H1 (cell line): ENCODE measurements around the gene RFLNA. TPM values are rescaled to one million over a fixed set of nuclear protein-coding genes. Genes with fewer than 3 reads are reported as not detected.

Experiments
- CTCF ChIA-PET: fragments of 300-600 bp; sonication (Branson Sonifier 250); formaldehyde crosslinking; loops from one replicate; lab custom pipeline; 2021; ENCODE audit not compliant: partially characterized antibody; lab: Charles Lee
- POLR2A ChIA-PET: fragments of 300-600 bp; sonication (Branson Sonifier 250); formaldehyde crosslinking; loops from one replicate; lab custom pipeline; 2021; ENCODE audit warnings: inconsistent platforms; ENCODE audit not compliant: partially characterized antibody; lab: Charles Lee
- DNase-seq, 2 experiments: peaks; one replicate each; pipeline versions ENCODE4 v3.0.0 to v3.0.0-alpha.2; 2010 to 2022; ENCODE audit warnings: low spot score in 2 of 2, low read depth in 1 of 2, mixed read lengths in 1 of 2
- FAIRE-seq: peaks from 2 replicates; lab custom pipeline; 2011; peaks lifted over from hg19 to GRCh38; lab: Jason Lieb, UNC
- H2AFZ ChIP-seq: 2 replicates; pipeline ENCODE4 v1.8.1; 2012; ENCODE audit warnings: low read length, inconsistent platforms
- H2AK5ac ChIP-seq: 2 replicates; pipeline ENCODE4 v1.6.1; 2013; ENCODE audit warnings: low read depth, low read length
- H2BK120ac ChIP-seq: replicated peaks from 2 replicates; pipeline ENCODE3; 2013; ENCODE audit warnings: low read depth, low read length, inconsistent platforms
- H2BK12ac ChIP-seq: 2 replicates; pipeline ENCODE4 v1.6.1; 2013; ENCODE audit warnings: low read depth, low read length
- H2BK15ac ChIP-seq: 2 replicates; pipeline ENCODE4 v1.6.1; 2013; ENCODE audit warnings: low read length
- H2BK20ac ChIP-seq: 2 replicates; pipeline ENCODE4 v1.6.1; 2013; ENCODE audit warnings: low read length
- H2BK5ac ChIP-seq: 2 replicates; pipeline ENCODE4 v1.6.1; 2013; ENCODE audit warnings: low read depth, low read length
- H3K14ac ChIP-seq: 2 replicates; pipeline ENCODE4 v1.6.1; 2013; ENCODE audit warnings: inconsistent platforms; ENCODE audit not compliant: insufficient read length
- H3K18ac ChIP-seq: 2 replicates; pipeline ENCODE4 v1.6.1; 2013; ENCODE audit warnings: low read length; ENCODE audit errors: extremely low read depth
- H3K23ac ChIP-seq: 2 replicates; pipeline ENCODE4 v1.6.1; 2013; ENCODE audit warnings: inconsistent platforms; ENCODE audit not compliant: insufficient read length
- H3K23me2 ChIP-seq: 2 replicates; pipeline ENCODE4 v1.6.1; 2013; ENCODE audit warnings: low read depth, low read length
- H3K27ac ChIP-seq: 2 replicates; pipeline ENCODE4 v1.6.1; 2011; ENCODE audit warnings: low read depth, low read length, inconsistent platforms
- H3K27me3 ChIP-seq, 4 experiments: replicated peaks in 1 of 4; 1 replicate in 1 of 4; 2 replicates in 3 of 4; pipeline versions ENCODE4 v1.6.1 to v1.8.1; 2011 to 2013; ENCODE audit warnings: low read length in 3 of 4, mild to moderate bottlenecking in 3 of 4, inconsistent platforms in 2 of 4, mixed read lengths in 2 of 4, moderate library complexity in 1 of 4; ENCODE audit not compliant: control insufficient read depth in 3 of 4, insufficient read depth in 3 of 4; ENCODE audit errors: extremely low read depth in 1 of 4
- H3K36me3 ChIP-seq, 4 experiments: 2 replicates each; pipeline versions ENCODE4 v1.6.1 to v1.8.1; 2011 to 2013; ENCODE audit warnings: mild to moderate bottlenecking in 4 of 4, low read length in 3 of 4, moderate library complexity in 2 of 4, control low read depth in 1 of 4, inconsistent platforms in 1 of 4; ENCODE audit not compliant: insufficient read depth in 4 of 4, control insufficient read depth in 2 of 4
- H3K4ac ChIP-seq: replicated peaks from 2 replicates; pipeline ENCODE3; 2013; ENCODE audit warnings: low read length, low read depth, mixed read lengths, inconsistent platforms; ENCODE audit not compliant: insufficient read length
- H3K4me1 ChIP-seq, 4 experiments: replicated peaks in 1 of 4; 1 replicate in 1 of 4; 2 replicates in 3 of 4; pipeline versions ENCODE4 v1.6.1 to v1.8.1; 2011 to 2013; ENCODE audit warnings: low read length in 3 of 4, inconsistent platforms in 2 of 4, mixed read lengths in 1 of 4; ENCODE audit not compliant: insufficient read depth in 4 of 4, control insufficient read depth in 3 of 4
- H3K4me2 ChIP-seq, 2 experiments: 2 replicates each; pipeline versions ENCODE4 v1.6.1 to v1.8.1; 2011 to 2013; ENCODE audit warnings: low read depth in 2 of 2, low read length in 2 of 2, control low read depth in 1 of 2, inconsistent platforms in 1 of 2, mild to moderate bottlenecking in 1 of 2; ENCODE audit not compliant: insufficient read depth in 1 of 2
- H3K4me3 ChIP-seq, 4 experiments: fragments of 200-600, 300-600 bp in 1 of 4; sonication (generic), shearing (Covaris generic), sonication (Bioruptor Twin) in 1 of 4; 2 replicates each; pipeline versions ENCODE4 v1.5.1 to v1.8.1; 2011 to 2016; ENCODE audit warnings: low read length in 4 of 4, low read depth in 3 of 4, control low read depth in 2 of 4, inconsistent platforms in 2 of 4, mild to moderate bottlenecking in 2 of 4, mixed read lengths in 1 of 4, moderate library complexity in 1 of 4; ENCODE audit not compliant: insufficient read depth in 2 of 4; ENCODE audit errors: extremely low read depth in 1 of 4
- H3K56ac ChIP-seq: replicated peaks from 2 replicates; pipeline ENCODE3; 2013; ENCODE audit warnings: low read depth, mild to moderate bottlenecking, mixed read lengths, low read length, inconsistent platforms; ENCODE audit not compliant: insufficient read length
- H3K79me1 ChIP-seq: 2 replicates; pipeline ENCODE4 v1.6.1; 2013; ENCODE audit warnings: low read depth, low read length, control low read depth
- H3K79me2 ChIP-seq, 2 experiments: 2 replicates each; pipeline versions ENCODE4 v1.6.1 to v1.8.1; 2012 to 2013; ENCODE audit warnings: low read length in 2 of 2, mild to moderate bottlenecking in 2 of 2, inconsistent platforms in 1 of 2; ENCODE audit not compliant: insufficient read depth in 2 of 2, control insufficient read depth in 1 of 2
- H3K9ac ChIP-seq, 4 experiments: replicated peaks in 1 of 4; 1 replicate in 1 of 4; 2 replicates in 3 of 4; pipeline versions ENCODE4 v1.6.1 to v1.8.1; 2011 to 2013; ENCODE audit warnings: low read depth in 3 of 4, low read length in 3 of 4, control low read depth in 2 of 4, mild to moderate bottlenecking in 2 of 4, moderate library complexity in 2 of 4, inconsistent platforms in 1 of 4; ENCODE audit errors: extremely low read depth in 1 of 4
- H3K9me3 ChIP-seq, 2 experiments: 2 replicates each; pipeline versions ENCODE4 v1.6.1 to v1.8.1; 2012 to 2013; ENCODE audit warnings: mild to moderate bottlenecking in 2 of 2, moderate library complexity in 2 of 2, control low read depth in 1 of 2, inconsistent platforms in 1 of 2, low read depth in 1 of 2, low read length in 1 of 2, mixed read lengths in 1 of 2; ENCODE audit not compliant: insufficient read depth in 2 of 2
- H4K20me1 ChIP-seq, 2 experiments: replicated peaks in 1 of 2; 2 replicates each; pipeline versions ENCODE3 to v1.8.1; 2011 to 2013; ENCODE audit warnings: inconsistent platforms in 2 of 2, low read length in 2 of 2, mild to moderate bottlenecking in 1 of 2; ENCODE audit not compliant: insufficient read depth in 2 of 2, control insufficient read depth in 1 of 2
- H4K5ac ChIP-seq: 2 replicates; pipeline ENCODE4 v1.6.1; 2013; ENCODE audit warnings: low read length, low read depth, mixed read lengths, inconsistent platforms; ENCODE audit not compliant: insufficient read length
- H4K8ac ChIP-seq: 2 replicates; pipeline ENCODE4 v1.8.0; 2013; ENCODE audit warnings: mild to moderate bottlenecking, moderate library complexity, low read length, inconsistent platforms; ENCODE audit not compliant: insufficient read depth; ENCODE audit errors: extremely low read depth
- H4K91ac ChIP-seq: replicated peaks from 2 replicates; pipeline ENCODE3; 2013; ENCODE audit warnings: low read length, mixed read lengths, inconsistent platforms; ENCODE audit not compliant: insufficient read length
- ASH2L ChIP-seq: fragments of 200-600, 300-600 bp; sonication (generic); IDR thresholded peaks from one replicate; pipeline ENCODE4 v1.7.1; 2017; ENCODE audit warnings: low read length
- ATF3 ChIP-seq: IDR thresholded peaks from 2 replicates; pipeline ENCODE4 v1.6.1; 2011; ENCODE audit warnings: low read depth, mild to moderate bottlenecking, low read length; ENCODE audit not compliant: insufficient read depth
- CHD1 ChIP-seq: IDR thresholded peaks from 2 replicates; pipeline ENCODE4 v1.6.1; 2012; ENCODE audit warnings: low read depth, low read length, improper control_type of control experiment
- CTBP2 ChIP-seq: IDR thresholded peaks from 2 replicates; pipeline ENCODE4 v1.7.0; 2011; ENCODE audit warnings: borderline replicate concordance, mild to moderate bottlenecking, moderate library complexity, mixed read lengths, low read length; ENCODE audit not compliant: insufficient read depth, insufficient read length
- EGR1 ChIP-seq: IDR thresholded peaks from 2 replicates; pipeline ENCODE4 v1.6.1; 2011; ENCODE audit warnings: low read depth, low read length, borderline replicate concordance
- GABPA ChIP-seq: IDR thresholded peaks from 2 replicates; pipeline ENCODE4 v1.6.1; 2011; ENCODE audit warnings: mild to moderate bottlenecking, low read length, moderate library complexity, borderline replicate concordance; ENCODE audit not compliant: insufficient read depth
- GTF2F1 ChIP-seq: IDR thresholded peaks from 2 replicates; pipeline ENCODE4 v1.6.1; 2012; ENCODE audit warnings: low read depth, low read length, improper control_type of control experiment, borderline replicate concordance
- NRF1 ChIP-seq: IDR thresholded peaks from 2 replicates; pipeline ENCODE4 v1.6.1; 2011; ENCODE audit warnings: mild to moderate bottlenecking, low read depth, low read length, improper control_type of control experiment
- PHF8 ChIP-seq: fragments of 200-600 bp; sonication (generic); conservative IDR thresholded peaks from 2 replicates; pipeline ENCODE4 v1.7.1; 2012; ENCODE audit warnings: low read depth, mild to moderate bottlenecking, inconsistent platforms, low read length, moderate library complexity
- POU5F1 ChIP-seq: IDR thresholded peaks from 2 replicates; pipeline ENCODE4 v1.6.1; 2011; ENCODE audit warnings: low read depth, mild to moderate bottlenecking, low read length, moderate library complexity
- RBBP5 ChIP-seq: IDR thresholded peaks from 2 replicates; pipeline ENCODE4 v1.7.1; 2012; ENCODE audit warnings: low read depth, mild to moderate bottlenecking, inconsistent platforms, low read length, moderate library complexity, borderline replicate concordance
- SP1 ChIP-seq: IDR thresholded peaks from 2 replicates; pipeline ENCODE4 v1.6.1; 2011; ENCODE audit warnings: low read depth, low read length
- SP4 ChIP-seq: IDR thresholded peaks from 2 replicates; pipeline ENCODE4 v1.6.1; 2012; ENCODE audit warnings: low read length, inconsistent platforms
- TAF7 ChIP-seq: optimal IDR thresholded peaks from 2 replicates; pipeline ENCODE3; 2011; ENCODE audit warnings: low read depth, mild to moderate bottlenecking, inconsistent platforms, low read length, moderate library complexity, borderline replicate concordance
- WGBS, 2 experiments: shearing (Covaris generic) in 1 of 2; methylation state at CpG; one replicate each; pipeline versions ENCODE4 v1.1.6 to v1.1.7; 2013 to 2015; ENCODE audit warnings: low lambda C conversion rate in 2 of 2, mixed read lengths in 2 of 2, inconsistent platforms in 1 of 2, low coverage in 1 of 2, missing lambda C conversion rate in 1 of 2; ENCODE audit not compliant: insufficient replicate concordance in 2 of 2, insufficient coverage in 1 of 2, insufficient read length in 1 of 2; ENCODE audit errors: extremely low coverage in 1 of 2, missing lambda C conversion rate in 1 of 2; 5-methylcytosine and 5-hydroxymethylcytosine counted together
- polyA plus RNA-seq, 7 experiments: library from polyadenylated mRNA; depleted of rRNA in 3 of 7; stranded (reverse) in 5 of 7; unstranded in 2 of 7; fragments of >200 nt in 5 of 7; fragments of 200-250 nt in 2 of 7; gene quantifications; 1 replicate in 5 of 7; 2 replicates in 1 of 7; 4 replicates in 1 of 7; pipeline versions ENCODE4 v1.2.1 to v1.2.3, GENCODE V29; 2011 to 2013; ENCODE audit warnings: missing spikeins in 2 of 7, mixed read lengths in 2 of 7
- total RNA-seq: library from RNA; stranded (reverse); fragmentation: NEBNext Ultra II Directional; extraction: Animal tissue kit (Norgen Biotek cat#: 25700); gene quantifications from 2 replicates; pipeline ENCODE4 v1.2.1, GENCODE V29; 2021

The RFLNA gene
- total and polyA plus RNA-seq, 2 of the 8 experiments (the other 6 are each of a cell fraction or from before 2014, with no cell fraction given) = 6.4 to 6.6 TPM

GRCh38 chr12:124283326-124283725, 11.6 kb upstream of the RFLNA start:
- Histone ChIP-seq H3K9ac (no peak overlapping the region; a peak in 1 of 7 replicates), H4K8ac (no peak overlapping the region), H2AK5ac (no peak overlapping the region), H3K18ac (no peak overlapping the region), H3K4me2 (no peak overlapping the region), H4K20me1 (no peaks in the 10 kb centered on the region), H3K9me3 (peaks cover 5 to 6% of the 10 kb centered on the region in 2 experiments; a peak in 2 of 4 replicates), H4K91ac (no peak overlapping the region), H3K27me3 (peaks cover 0 to 3% (median 0%) of the 10 kb centered on the region in 4 experiments; a peak in 1 of 7 replicates), H3K79me2 (no peaks in the 10 kb centered on the region), H3K4me3 (no peak overlapping the region), H4K5ac (no peak overlapping the region), H2BK120ac (no peak overlapping the region), H3K79me1 (no peaks in the 10 kb centered on the region), H2AFZ (no peak overlapping the region), H3K4me1 (peaks cover 0 to 10% (median 4%) of the 10 kb centered on the region in 4 experiments; a peak in 4 of 7 replicates), H3K14ac (no peak overlapping the region), H3K4ac (no peak overlapping the region), H3K23ac (no peak overlapping the region), H3K27ac (no peak overlapping the region), H2BK20ac (no peak overlapping the region), H2BK15ac (no peak overlapping the region), H2BK12ac (no peak overlapping the region), H3K56ac (no peak overlapping the region), H3K23me2 (peaks cover 2% of the 10 kb centered on the region; the same call in 1 of the 2 replicates), H2BK5ac (no peak overlapping the region), H3K36me3 (no peaks in the 10 kb centered on the region)
- CTCF ChIA-PET = no interaction called here
- TF ChIP-seq EGR1 = no peak
- no peak for TF ChIP-seq SP4
- TF ChIP-seq POU5F1 = no peak
- no peak for TF ChIP-seq PHF8
- no peak for TF ChIP-seq ATF3
- no peak for TF ChIP-seq RBBP5
- TF ChIP-seq NRF1 = no peak
- TF ChIP-seq CHD1 = no peak
- TF ChIP-seq GTF2F1 = no peak
- no peak for TF ChIP-seq GABPA
- no peak for TF ChIP-seq SP1
- no peak for TF ChIP-seq CTBP2
- no peak for TF ChIP-seq ASH2L
- no peak for TF ChIP-seq TAF7
- no peak for DNase-seq
- POLR2A ChIA-PET = interaction anchor here (0.6 kb wide), 1 partner anchor 1051 kb away, joined by 3 read pairs; the partner anchor contains the start of gene MPHOSPH9
- 93% methylated on average over 6 of the region's 7 CpGs; no CpG with 5 or more reads in 1 of the 2 experiments for WGBS, 2 experiments
- FAIRE-seq = no peak
